Naive thymus-derived CD8-positive, alpha-beta T cell (primary cell): ENCODE data around the gene DENND5B. TPM values are rescaled to one million over a fixed set of nuclear protein-coding genes. Genes with fewer than 3 reads are reported as not detected.
"Not testable (repeated sequence)": the region's sequence is repeated elsewhere in the genome, so short reads cannot be mapped to it uniquely, and the experiment has no call there.

Experiments used
- ATAC-seq, 2 donors: fragments of 150-1000 bp; cut with Tn5 transposase in 1 of 2; sonication (Bioruptor Pico), chemical (Tn5 transposase) in 1 of 2; 1 replicate in 1 of 2; 2 replicates in 1 of 2; pipeline ENCODE4 v1.10.0; 2021; ENCODE audit warnings: mild to moderate bottlenecking in 2 of 2, moderate library complexity in 2 of 2
- POLR2A ChIA-PET: fragments of 350-600 bp; sonication (Branson Sonifier 250); formaldehyde crosslinking; loops from one replicate; lab custom pipeline; 2021; ENCODE audit warnings: antibody characterized with exemption; lab: Charles Lee
- DNase-seq, 10 donors: peaks; one replicate each; pipeline versions ENCODE4 v3.0.0 to v3.0.0-alpha.2; 2020 to 2022
- H3K27ac Mint-ChIP-seq, 10 donors: one replicate each; pipeline ENCODE4 v1.8.0; 2020 to 2022; ENCODE audit warnings: mild to moderate bottlenecking in 10 of 10, mixed read lengths in 10 of 10, moderate library complexity in 4 of 10, inconsistent platforms in 1 of 10
- H3K27me3 Mint-ChIP-seq, 5 donors: one replicate each; pipeline ENCODE4 v1.8.0; 2021 to 2022; ENCODE audit warnings: mixed read lengths in 5 of 5
- H3K36me3 Mint-ChIP-seq, 3 donors: one replicate each; pipeline ENCODE4 v1.8.0; 2020 to 2022; ENCODE audit warnings: mixed read lengths in 3 of 3, mild to moderate bottlenecking in 2 of 3, inconsistent platforms in 1 of 3
- H3K4me1 Mint-ChIP-seq, 4 donors: one replicate each; pipeline ENCODE4 v1.8.0; 2021 to 2022; ENCODE audit warnings: mixed read lengths in 4 of 4
- H3K4me3 Mint-ChIP-seq, 10 donors: one replicate each; pipeline ENCODE4 v1.8.0; 2020 to 2022; ENCODE audit warnings: mild to moderate bottlenecking in 10 of 10, mixed read lengths in 10 of 10, moderate library complexity in 6 of 10, inconsistent platforms in 1 of 10
- H3K9me3 Mint-ChIP-seq, 9 donors: one replicate each; pipeline ENCODE4 v1.8.0; 2020 to 2022; ENCODE audit warnings: mixed read lengths in 9 of 9, mild to moderate bottlenecking in 3 of 9, inconsistent platforms in 1 of 9, moderate library complexity in 1 of 9
- polyA plus RNA-seq, 3 donors: library from polyadenylated mRNA; unstranded; fragments of 300-500 nt; fragmentation: Illumina TruSeq; gene quantifications; one replicate each; pipeline ENCODE4 v1.2.3, GENCODE V29; 2021
- total RNA-seq, 8 experiments: library from RNA in 2 of 8; stranded (reverse) in 2 of 8; gene quantifications; one replicate each; pipeline ENCODE4 v1.2.3 and lab custom pipeline; 2021 to 2026

The DENND5B gene
- total and polyA plus RNA-seq, 5 experiments from 2014 or later: 0.12 to 1.7 (median 0.99) TPM; not detected in 2

- no peak for ATAC-seq
- POLR2A ChIA-PET: no interaction called here
- Mint-ChIP-seq H3K27me3 (peaks cover 30 to 69% (median 42%) of the 10 kb centered on the region in 5 donors), H3K27ac (no peak overlapping the region), H3K4me1 (peaks cover 10 to 28% (median 13%) of the 10 kb centered on the region in 4 donors), H3K9me3 (peaks cover 0 to 7% (median 0%) of the 10 kb centered on the region in 9 donors), H3K4me3 (peak overlapping the region; percentile 6 to 89 (median 80)), H3K36me3 (peaks cover 2 to 9% (median 3%) of the 10 kb centered on the region in 3 donors)
- no peak for DNase-seq
Observed at GRCh38 chr12:31588976-31589375, 2.0 kb downstream of the DENND5B start.

- Mint-ChIP-seq H3K27ac (no peak overlapping the region), H3K36me3 (peaks cover 2 to 9% (median 3%) of the 10 kb centered on the region in 3 donors), H3K4me3 (peak overlapping the region in 1 of 10 donors; percentile 12), H3K27me3 (peaks cover 25 to 59% (median 36%) of the 10 kb centered on the region in 5 donors), H3K9me3 (peaks cover 0 to 7% (median 0%) of the 10 kb centered on the region in 9 donors), H3K4me1 (peaks cover 7 to 24% (median 11%) of the 10 kb centered on the region in 4 donors)
- ATAC-seq (no peak), DNase-seq (no peak)
- POLR2A ChIA-PET: no interaction called here
Observed at GRCh38 chr12:31586728-31587127, 4.2 kb downstream of the DENND5B start.

GRCh38 chr12:31585895-31586294, 5.0 kb downstream of the DENND5B start:
- peaks cover 20 to 52% (median 32%) of the 10 kb centered on the region in 5 donors for H3K27me3 Mint-ChIP-seq
- H3K4me1 Mint-ChIP-seq: peaks cover 4 to 19% (median 5%) of the 10 kb centered on the region in 4 donors
- POLR2A ChIA-PET: no interaction called here
- no peak overlapping the region for H3K27ac Mint-ChIP-seq
- DNase-seq (no peak), ATAC-seq (no peak)
- H3K9me3 Mint-ChIP-seq: peaks cover 0 to 4% (median 0%) of the 10 kb centered on the region in 9 donors
- H3K36me3 Mint-ChIP-seq: peaks cover 0 to 9% (median 2%) of the 10 kb centered on the region in 3 donors
- H3K4me3 Mint-ChIP-seq: no peak overlapping the region

- POLR2A ChIA-PET: no interaction called here
- no peak for ATAC-seq
- H3K4me1 Mint-ChIP-seq: peaks cover 4 to 19% (median 5%) of the 10 kb centered on the region in 4 donors
Observed at GRCh38 chr12:31585271-31585670, 5.7 kb downstream of the DENND5B start.

GRCh38 chr12:31584782-31585181, 6.2 kb downstream of the DENND5B start:
- no peak overlapping the region for H3K27ac Mint-ChIP-seq
- ATAC-seq: no peak
- peaks cover 4 to 18% (median 5%) of the 10 kb centered on the region in 4 donors for H3K4me1 Mint-ChIP-seq
- POLR2A ChIA-PET: no interaction called here
- peaks cover 0 to 9% (median 2%) of the 10 kb centered on the region in 3 donors for H3K36me3 Mint-ChIP-seq
- no peak for DNase-seq
- H3K9me3 Mint-ChIP-seq: peaks cover 0 to 4% (median 0%) of the 10 kb centered on the region in 9 donors
- H3K4me3 Mint-ChIP-seq: no peak overlapping the region
- peaks cover 20 to 49% (median 31%) of the 10 kb centered on the region in 5 donors for H3K27me3 Mint-ChIP-seq

More at GRCh38 chr12:31585271-31585670, 5.7 kb downstream of the DENND5B start:
- peaks cover 0 to 4% (median 0%) of the 10 kb centered on the region in 9 donors for H3K9me3 Mint-ChIP-seq
- peaks cover 20 to 52% (median 32%) of the 10 kb centered on the region in 5 donors for H3K27me3 Mint-ChIP-seq
- no peak overlapping the region for H3K27ac Mint-ChIP-seq
- no peak for DNase-seq
- no peak overlapping the region for H3K4me3 Mint-ChIP-seq
- H3K36me3 Mint-ChIP-seq: peaks cover 0 to 9% (median 2%) of the 10 kb centered on the region in 3 donors

GRCh38 chr12:31583878-31584277, 7.1 kb downstream of the DENND5B start:
- H3K9me3 Mint-ChIP-seq: peaks cover 0 to 4% (median 0%) of the 10 kb centered on the region in 9 donors

GRCh38 chr12:31582155-31582554, 8.8 kb downstream of the DENND5B start:
- Mint-ChIP-seq H3K27ac (no peak overlapping the region), H3K36me3 (no peaks in the 10 kb centered on the region), H3K27me3 (peaks cover 9 to 22% (median 10%) of the 10 kb centered on the region in 5 donors), H3K4me1 (peaks cover 0 to 11% (median 0%) of the 10 kb centered on the region in 4 donors), H3K9me3 (peaks cover 0 to 4% (median 0%) of the 10 kb centered on the region in 9 donors), H3K4me3 (no peak overlapping the region)
- ATAC-seq (no peak), DNase-seq (no peak)
- POLR2A ChIA-PET: no interaction called here

More at GRCh38 chr12:31583878-31584277, 7.1 kb downstream of the DENND5B start:
- ATAC-seq (no peak), DNase-seq (no peak)
- POLR2A ChIA-PET: no interaction called here
- H3K4me1 Mint-ChIP-seq: peaks cover 0 to 13% (median 0%) of the 10 kb centered on the region in 4 donors
- H3K27me3 Mint-ChIP-seq: peaks cover 16 to 40% (median 23%) of the 10 kb centered on the region in 5 donors
- H3K36me3 Mint-ChIP-seq: peaks cover 0 to 6% (median 0%) of the 10 kb centered on the region in 3 donors
- H3K4me3 Mint-ChIP-seq: no peak overlapping the region
- no peak overlapping the region for H3K27ac Mint-ChIP-seq

GRCh38 chr12:31578632-31579031, 12.3 kb downstream of the DENND5B start:
- Mint-ChIP-seq H3K9me3 (no peaks in the 10 kb centered on the region), H3K36me3 (no peaks in the 10 kb centered on the region), H3K4me1 (peaks cover 0 to 15% (median 0%) of the 10 kb centered on the region in 4 donors), H3K4me3 (no peak overlapping the region), H3K27me3 (peaks cover 0 to 3% (median 0%) of the 10 kb centered on the region in 5 donors), H3K27ac (no peak overlapping the region)
- POLR2A ChIA-PET: interaction anchor here (0.6 kb wide), 1 partner anchor 292 kb away, joined by 3 read pairs; no protein-coding TSS in a partner anchor
- DNase-seq (no peak), ATAC-seq (no peak)

GRCh38 chr12:31574803-31575575, 15.9 kb downstream of the DENND5B start:
- Mint-ChIP-seq H3K27me3 (peaks cover 0 to 8% (median 0%) of the 10 kb centered on the region in 5 donors), H3K4me3 (no peak overlapping the region), H3K27ac (no peak overlapping the region), H3K9me3 (no peaks in the 10 kb centered on the region), H3K36me3 (no peaks in the 10 kb centered on the region), H3K4me1 (peaks cover 0 to 17% (median 0%) of the 10 kb centered on the region in 4 donors)
- POLR2A ChIA-PET: no interaction called here
- no peak for ATAC-seq
- no peak for DNase-seq

GRCh38 chr12:31574367-31574766, 16.6 kb downstream of the DENND5B start:
- DNase-seq, POLR2A ChIA-PET, H3K4me3 Mint-ChIP-seq, H3K36me3 Mint-ChIP-seq, H3K9me3 Mint-ChIP-seq, H3K27ac Mint-ChIP-seq, ATAC-seq, H3K27me3 Mint-ChIP-seq: not testable (repeated sequence)
- peaks cover 0 to 17% (median 0%) of the 10 kb centered on the region in 4 donors for H3K4me1 Mint-ChIP-seq

GRCh38 chr12:31572900-31573600, 17.9 kb downstream of the DENND5B start:
- DNase-seq (no peak), ATAC-seq (no peak)
- Mint-ChIP-seq H3K4me3 (no peak overlapping the region), H3K27me3 (peaks cover 0 to 14% (median 3%) of the 10 kb centered on the region in 5 donors), H3K36me3 (no peaks in the 10 kb centered on the region), H3K9me3 (no peaks in the 10 kb centered on the region), H3K27ac (no peak overlapping the region), H3K4me1 (peaks cover 0 to 23% (median 0%) of the 10 kb centered on the region in 4 donors)
- POLR2A ChIA-PET: no interaction called here

- POLR2A ChIA-PET: no interaction called here
- DNase-seq: no peak
- Mint-ChIP-seq H3K4me1 (peaks cover 0 to 18% (median 0%) of the 10 kb centered on the region in 4 donors), H3K27me3 (peaks cover 0 to 14% (median 3%) of the 10 kb centered on the region in 5 donors), H3K27ac (no peak overlapping the region), H3K36me3 (no peaks in the 10 kb centered on the region), H3K4me3 (no peak overlapping the region), H3K9me3 (no peaks in the 10 kb centered on the region)
- ATAC-seq: no peak
Observed at GRCh38 chr12:31570880-31571279, 20.1 kb downstream of the DENND5B start.
